GM06990 (cell line): ENCODE results near the gene IFIT2.

Source experiments
- DNase-seq: peaks from one replicate; pipeline ENCODE4 v3.0.0-alpha.2; 2011; ENCODE audit not compliant: insufficient read length; ENCODE audit errors: extremely low read depth
- H3K27me3 ChIP-seq: replicated peaks from 2 replicates; pipeline ENCODE4 v1.6.0; 2011; ENCODE audit warnings: low read length; ENCODE audit not compliant: control insufficient read depth, insufficient read depth
- H3K36me3 ChIP-seq: 2 replicates; pipeline ENCODE4 v1.5.1; 2011; ENCODE audit warnings: low read length; ENCODE audit not compliant: control insufficient read depth, insufficient read depth
- H3K4me3 ChIP-seq: replicated peaks from 2 replicates; pipeline ENCODE4 v1.5.1; 2011; ENCODE audit warnings: low read depth, mild to moderate bottlenecking, control low read depth, low read length
- CTCF ChIP-seq: IDR thresholded peaks from 2 replicates; pipeline ENCODE4 v1.5.1; 2011; ENCODE audit warnings: low read length, control low read depth, mild to moderate bottlenecking, inconsistent platforms; ENCODE audit not compliant: insufficient read depth, poor library complexity, severe bottlenecking

IFIT2 gene

GRCh38 chr10:89343089-89343767 is 41.4 kb downstream of the IFIT2 start:
- no peak for TF ChIP-seq CTCF
- peaks cover 11% of the 10 kb centered on the region for H3K36me3 ChIP-seq
- DNase-seq = no peak
- no peaks in the 10 kb centered on the region for H3K27me3 ChIP-seq
- H3K4me3 ChIP-seq = no peak overlapping the region

GRCh38 chr10:89344156-89344555 is 42.3 kb downstream of the IFIT2 start:
- H3K4me3 ChIP-seq = no peak overlapping the region
- peaks cover 10% of the 10 kb centered on the region for H3K36me3 ChIP-seq
- no peak for TF ChIP-seq CTCF
- no peak for DNase-seq
- no peaks in the 10 kb centered on the region for H3K27me3 ChIP-seq

GRCh38 chr10:89345367-89346000 is 43.6 kb downstream of the IFIT2 start:
- Histone ChIP-seq H3K27me3 (no peaks in the 10 kb centered on the region), H3K4me3 (no peak overlapping the region), H3K36me3 (peaks cover 3% of the 10 kb centered on the region)
- no peak for TF ChIP-seq CTCF
- DNase-seq = no peak

- TF ChIP-seq CTCF = no peak
- Histone ChIP-seq H3K27me3 (no peaks in the 10 kb centered on the region), H3K36me3 (no peaks in the 10 kb centered on the region), H3K4me3 (no peak overlapping the region)
- no peak for DNase-seq
Measured at GRCh38 chr10:89346405-89347254, 44.8 kb downstream of the IFIT2 start.

GRCh38 chr10:89347701-89348457 is 46.0 kb downstream of the IFIT2 start:
- no peak for TF ChIP-seq CTCF
- no peaks in the 10 kb centered on the region for H3K27me3 ChIP-seq
- no peak overlapping the region for H3K4me3 ChIP-seq
- H3K36me3 ChIP-seq = no peaks in the 10 kb centered on the region
- DNase-seq = peak; percentile 29
